MCF 10A (cell line): ENCODE results near the gene FAM72C. TPM values are rescaled to one million over a fixed set of nuclear protein-coding genes. Genes with fewer than 3 reads are reported as not detected.
"Not testable (repeated sequence)": the region's sequence is repeated elsewhere in the genome, so short reads cannot be mapped to it uniquely, and the experiment has no call there.

ENCODE experiments used
- BruUV-seq: library from RNA; stranded (reverse); fragments of 400-500 nt; replicated peaks from 2 replicates; lab custom pipeline; 2021; lab: Mats Ljungman, UMichigan
- CTCF ChIA-PET: fragments of 300-600 bp; sonication (Branson Sonifier 250); formaldehyde crosslinking; extraction: SDS; loops from one replicate; lab custom pipeline; 2021; ENCODE audit warnings: antibody characterized with exemption, inconsistent platforms; lab: Yijun Ruan, JAX
- POLR2A ChIA-PET: fragments of 300-600, 350-650 bp; sonication (Branson Sonifier 250); formaldehyde crosslinking; extraction: SDS; loops from one replicate; lab custom pipeline; 2020; ENCODE audit warnings: antibody characterized with exemption, inconsistent platforms; lab: Yijun Ruan, JAX
- DNase-seq: peaks from one replicate; pipeline ENCODE4 v3.0.0-alpha.2; 2018; ENCODE audit not compliant: unreplicated experiment
- H3K27ac Mint-ChIP-seq: one replicate; pipeline ENCODE4 v1.8.0; 2022; ENCODE audit warnings: mild to moderate bottlenecking, low read depth, mixed read lengths; ENCODE audit not compliant: unreplicated experiment
- H3K27me3 Mint-ChIP-seq: one replicate; pipeline ENCODE4 v1.8.0; 2022; ENCODE audit warnings: mixed read lengths; ENCODE audit not compliant: insufficient read depth, unreplicated experiment
- H3K36me3 Mint-ChIP-seq: one replicate; pipeline ENCODE4 v1.8.0; 2022; ENCODE audit warnings: mild to moderate bottlenecking, moderate library complexity, mixed read lengths; ENCODE audit not compliant: insufficient read depth, unreplicated experiment
- H3K4me1 Mint-ChIP-seq: one replicate; pipeline ENCODE4 v1.8.0; 2022; ENCODE audit warnings: mixed read lengths; ENCODE audit not compliant: insufficient read depth, unreplicated experiment
- H3K4me3 Mint-ChIP-seq: one replicate; pipeline ENCODE4 v1.8.0; 2022; ENCODE audit warnings: mild to moderate bottlenecking, moderate library complexity, mixed read lengths; ENCODE audit not compliant: unreplicated experiment
- H3K9me3 Mint-ChIP-seq: one replicate; pipeline ENCODE4 v1.8.0; 2022; ENCODE audit warnings: mixed read lengths; ENCODE audit not compliant: unreplicated experiment
- intact Hi-C: fragments of 100-400 bp; cut with micrococcal nuclease; formaldehyde crosslinking; loops from 2 replicates; pipeline ENCODE4 v1.14.1; 2022
- total RNA-seq: library from RNA; stranded (reverse); gene quantifications from 2 replicates; pipeline ENCODE4 v1.2.3, GENCODE V29; 2022

The FAM72C gene
- total RNA-seq, 1 experiment from 2014 or later, result 13.1 TPM

DNA sequence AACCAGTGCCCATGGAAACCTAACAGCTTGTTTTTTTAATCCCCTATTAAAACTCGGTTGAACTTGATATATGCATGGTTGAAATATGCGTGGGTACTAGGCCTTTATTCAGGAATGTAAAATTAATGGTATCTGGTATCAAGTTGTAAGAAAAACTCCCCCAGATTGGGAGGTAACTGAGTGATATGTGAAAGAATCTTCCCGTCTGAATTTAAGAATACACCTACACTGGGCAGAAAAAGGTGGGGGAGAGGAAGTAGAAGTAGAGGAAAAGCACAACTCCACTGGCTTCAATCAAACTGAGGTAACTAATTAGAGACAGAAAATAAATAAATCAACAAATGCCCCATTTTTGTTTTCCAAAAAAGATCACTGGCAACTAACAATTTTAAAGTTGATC, 15.9 kb downstream of the FAM72C start:
- H3K36me3 Mint-ChIP-seq, H3K4me1 Mint-ChIP-seq, POLR2A ChIA-PET, H3K9me3 Mint-ChIP-seq, DNase-seq, intact Hi-C loops, H3K27me3 Mint-ChIP-seq, H3K4me3 Mint-ChIP-seq, CTCF ChIA-PET, BruUV-seq, H3K27ac Mint-ChIP-seq: not testable (repeated sequence)

DNA sequence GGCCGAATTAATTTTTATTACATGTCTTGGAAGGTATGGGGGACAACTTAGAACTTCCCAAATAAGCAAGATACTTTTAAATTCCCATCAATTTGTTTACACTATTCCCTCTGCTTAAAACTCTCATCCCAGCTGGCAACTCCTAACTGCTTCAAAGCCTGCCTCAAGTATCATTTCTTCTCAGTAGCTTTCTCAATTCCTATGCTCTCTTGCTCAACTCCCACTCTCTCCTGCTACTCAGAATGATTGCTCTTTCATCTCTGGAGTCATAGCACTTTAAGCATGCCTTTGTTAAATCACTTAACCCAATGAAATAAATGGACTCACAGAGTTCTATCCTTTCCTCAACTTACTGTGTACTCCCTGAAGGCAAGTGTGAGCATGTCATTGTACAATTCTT, 18.9 kb downstream of the FAM72C start:
- H3K27me3 Mint-ChIP-seq, POLR2A ChIA-PET, H3K27ac Mint-ChIP-seq, H3K36me3 Mint-ChIP-seq, CTCF ChIA-PET, H3K4me1 Mint-ChIP-seq, H3K9me3 Mint-ChIP-seq, DNase-seq, intact Hi-C loops, BruUV-seq, H3K4me3 Mint-ChIP-seq: not testable (repeated sequence)

GRCh38 chr1:143951485-143952391, 20.0 kb downstream of the FAM72C start:
- BruUV-seq, H3K27me3 Mint-ChIP-seq, H3K36me3 Mint-ChIP-seq, intact Hi-C loops, POLR2A ChIA-PET, CTCF ChIA-PET, H3K4me1 Mint-ChIP-seq, H3K27ac Mint-ChIP-seq, H3K4me3 Mint-ChIP-seq, DNase-seq, H3K9me3 Mint-ChIP-seq: not testable (repeated sequence)

GRCh38 chr1:143947749-143948148, 24.0 kb downstream of the FAM72C start:
- H3K27me3 Mint-ChIP-seq, H3K4me1 Mint-ChIP-seq, POLR2A ChIA-PET, CTCF ChIA-PET, DNase-seq, H3K4me3 Mint-ChIP-seq, H3K27ac Mint-ChIP-seq, H3K36me3 Mint-ChIP-seq, BruUV-seq, H3K9me3 Mint-ChIP-seq, intact Hi-C loops: not testable (repeated sequence)

- H3K9me3 Mint-ChIP-seq, H3K4me3 Mint-ChIP-seq, DNase-seq, POLR2A ChIA-PET, H3K27ac Mint-ChIP-seq, CTCF ChIA-PET, H3K27me3 Mint-ChIP-seq, BruUV-seq, H3K36me3 Mint-ChIP-seq, H3K4me1 Mint-ChIP-seq, intact Hi-C loops: not testable (repeated sequence)
These were observed 26.5 kb downstream of the FAM72C start for GRCh38 chr1:143945253-143945652.

DNA sequence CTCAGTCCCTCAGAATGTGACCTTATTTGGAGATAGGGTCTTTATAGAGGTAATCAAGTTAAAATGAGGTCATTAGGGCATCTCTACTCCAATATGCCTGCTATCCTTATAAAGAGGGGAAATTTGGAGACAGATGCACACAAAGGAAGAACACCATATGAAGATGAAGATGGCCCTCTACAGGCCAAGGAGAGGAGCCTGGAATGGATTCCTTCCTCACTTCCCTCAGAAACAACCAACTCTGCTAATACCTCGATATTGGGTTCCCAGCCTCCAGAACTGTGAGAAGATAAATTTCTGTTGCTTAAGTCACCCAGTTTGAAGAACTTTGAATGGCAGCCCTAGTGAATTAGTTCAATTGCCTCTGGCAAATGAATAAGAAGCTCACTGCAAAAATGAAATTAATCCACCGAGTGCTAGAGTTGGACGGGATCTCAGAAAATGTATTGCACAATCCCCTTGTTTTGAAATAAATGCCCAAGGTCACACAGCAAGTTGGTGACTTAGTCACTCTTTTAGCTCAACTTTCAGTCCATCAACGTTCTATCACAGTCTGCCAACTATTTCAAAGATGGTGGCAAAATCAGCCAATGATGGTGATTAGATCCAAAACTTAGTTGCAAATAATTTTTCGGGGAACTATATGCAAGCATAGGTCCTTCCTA, 27.1 kb downstream of the FAM72C start:
- BruUV-seq, result TSS peak; percentile 98
- not testable (repeated sequence) for H3K27ac Mint-ChIP-seq

GRCh38 chr1:143943319-143943978, 28.3 kb downstream of the FAM72C start:
- H3K27ac Mint-ChIP-seq, CTCF ChIA-PET, intact Hi-C loops, BruUV-seq, H3K4me1 Mint-ChIP-seq, H3K36me3 Mint-ChIP-seq, POLR2A ChIA-PET, H3K27me3 Mint-ChIP-seq, DNase-seq, H3K9me3 Mint-ChIP-seq, H3K4me3 Mint-ChIP-seq: not testable (repeated sequence)

More for the DNA sequence above, 27.1 kb downstream of the FAM72C start:
- H3K4me1 Mint-ChIP-seq, H3K27me3 Mint-ChIP-seq, H3K9me3 Mint-ChIP-seq, POLR2A ChIA-PET, intact Hi-C loops, H3K4me3 Mint-ChIP-seq, CTCF ChIA-PET, H3K36me3 Mint-ChIP-seq, DNase-seq: not testable (repeated sequence)

DNA sequence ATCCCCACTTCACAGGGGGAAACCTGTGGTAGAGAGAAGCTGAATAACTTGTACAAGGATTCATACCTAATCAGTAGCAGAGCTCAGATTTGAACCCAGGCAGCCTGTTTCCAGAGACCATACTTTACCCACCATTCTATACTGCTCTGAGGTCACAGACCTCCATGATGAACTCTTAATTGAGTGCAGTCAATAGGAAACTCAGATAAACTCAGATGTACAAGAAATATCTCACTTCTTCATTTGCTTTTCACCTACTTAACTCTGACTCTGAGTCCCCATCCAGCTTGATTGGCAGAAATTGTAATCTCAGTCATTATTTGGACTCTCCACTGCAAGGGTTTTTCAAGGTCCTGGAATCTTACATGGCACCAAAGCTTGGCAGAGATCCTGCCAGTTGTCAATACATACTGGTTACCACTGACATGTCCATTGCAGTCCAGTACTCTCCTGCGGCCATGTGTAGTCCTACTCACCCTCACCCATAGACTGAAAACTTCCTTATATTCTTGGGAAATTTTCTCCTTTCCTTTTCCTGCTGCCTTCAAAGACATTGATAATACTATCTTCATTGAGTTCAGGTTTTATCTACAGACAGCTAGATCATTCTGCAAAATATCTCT, 29.4 kb downstream of the FAM72C start:
- H3K27me3 Mint-ChIP-seq, BruUV-seq, DNase-seq, H3K27ac Mint-ChIP-seq, POLR2A ChIA-PET, CTCF ChIA-PET, H3K4me1 Mint-ChIP-seq, H3K9me3 Mint-ChIP-seq, H3K36me3 Mint-ChIP-seq, H3K4me3 Mint-ChIP-seq, intact Hi-C loops: not testable (repeated sequence)
